Ammon's horn (tissue), 1 donor: ENCODE data around the gene DDX39A.

Source experiments
- DNase-seq: peaks from one replicate; pipeline ENCODE4 v3.0.0-alpha.2; 2016; ENCODE audit warnings: low spot score

The DDX39A gene

DNA sequence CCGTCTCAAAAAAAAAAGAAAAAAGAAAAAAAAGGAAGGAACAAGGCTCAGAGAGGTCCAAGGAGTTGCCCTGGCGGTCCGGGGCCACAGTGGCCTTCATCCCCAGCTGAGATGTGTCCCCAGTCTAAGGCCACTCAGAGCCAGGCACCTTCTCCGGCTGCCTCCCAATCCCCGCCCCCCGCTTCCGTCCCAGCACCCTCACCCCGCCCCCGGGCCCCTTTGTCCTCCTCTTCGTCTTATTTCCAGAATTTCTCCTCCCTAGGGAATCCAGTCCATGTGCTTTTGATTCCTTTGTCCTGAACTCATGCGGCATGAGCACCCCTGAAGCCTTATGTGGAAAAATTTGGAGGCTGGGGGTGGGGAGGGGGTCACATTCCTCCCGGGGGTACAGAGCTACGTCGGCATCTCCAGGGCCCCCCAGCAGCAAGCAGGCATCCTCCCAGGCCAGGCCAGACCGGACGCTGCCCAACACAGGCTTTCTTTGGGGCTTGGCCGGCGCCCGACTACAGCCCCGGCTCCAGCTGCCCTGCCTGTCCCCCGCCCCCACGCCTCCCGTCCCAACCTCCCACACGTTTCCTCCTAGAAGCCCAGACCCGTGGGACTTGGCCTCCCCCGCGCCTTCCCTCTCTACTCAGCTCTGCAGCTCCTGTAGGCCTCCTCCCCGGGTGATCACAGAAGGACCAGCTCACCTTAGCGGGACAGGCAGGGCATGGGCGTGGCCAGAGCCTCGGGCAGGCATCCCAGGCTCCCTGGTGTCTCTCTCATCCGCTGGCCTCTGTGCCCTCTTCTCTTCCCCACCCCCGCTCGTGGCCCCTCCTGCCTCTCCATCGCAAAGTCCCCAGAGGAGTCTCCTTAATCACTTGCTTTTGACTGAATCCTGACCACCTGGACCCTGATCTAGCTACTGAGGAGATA is 55.7 kb downstream of the DDX39A start:
- no peak for DNase-seq

DNA sequence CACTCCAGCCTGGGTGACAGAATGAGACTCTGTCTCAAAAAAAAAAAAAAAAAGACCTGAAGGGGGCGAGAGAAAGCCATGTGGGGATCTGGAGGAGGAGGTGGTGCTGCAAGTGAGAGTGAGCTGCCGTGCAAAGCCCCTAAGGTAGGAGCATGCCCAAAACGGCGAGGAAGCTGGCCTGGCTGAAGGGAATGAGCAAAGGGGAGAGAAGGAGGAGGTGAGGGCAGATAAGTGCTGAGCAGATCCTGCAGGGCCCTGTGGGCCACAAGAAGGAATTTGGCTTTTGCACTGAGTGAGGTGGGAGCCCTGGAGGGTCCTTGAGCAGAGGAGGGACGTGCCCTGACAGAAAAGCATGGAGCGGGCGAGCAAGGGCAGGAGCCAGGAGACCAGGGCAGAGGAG is 57.3 kb downstream of the DDX39A start:
- DNase-seq = no peak
